Kidney epithelial cell (primary cell): ENCODE results near the gene PDCD7. TPM values are rescaled to one million over a fixed set of nuclear protein-coding genes. Genes with fewer than 3 reads are reported as not detected.

ENCODE experiments used
- DNase-seq: peaks from one replicate; pipeline ENCODE4 v3.0.0-alpha.2; 2010; ENCODE audit warnings: low read depth
- H3K27me3 ChIP-seq: 2 replicates; pipeline ENCODE4 v1.6.0; 2011; ENCODE audit warnings: low read length; ENCODE audit not compliant: control insufficient read depth, insufficient read depth
- H3K36me3 ChIP-seq: 2 replicates; pipeline ENCODE4 v1.5.1; 2011; ENCODE audit warnings: low read length; ENCODE audit not compliant: control insufficient read depth, insufficient read depth
- H3K4me3 ChIP-seq: 2 replicates; pipeline ENCODE4 v1.5.1; 2011; ENCODE audit warnings: low read depth, mild to moderate bottlenecking, control low read depth, low read length
- total RNA-seq: library from RNA; depleted of rRNA; stranded (reverse); fragments of >200 nt; gene quantifications from 2 replicates; pipeline ENCODE4 v1.2.3, GENCODE V29; 2015
- TF ChIP-seq, protein P1 (sequence below): IDR thresholded peaks from 2 replicates; pipeline ENCODE4 v1.5.1; 2011; ENCODE audit warnings: mild to moderate bottlenecking, moderate library complexity, low read length, control low read depth, inconsistent platforms; ENCODE audit not compliant: insufficient read depth, poor library complexity, severe bottlenecking

PDCD7 gene
- total RNA-seq, 1 donor from 2014 or later, result 25.6 TPM

DNA sequence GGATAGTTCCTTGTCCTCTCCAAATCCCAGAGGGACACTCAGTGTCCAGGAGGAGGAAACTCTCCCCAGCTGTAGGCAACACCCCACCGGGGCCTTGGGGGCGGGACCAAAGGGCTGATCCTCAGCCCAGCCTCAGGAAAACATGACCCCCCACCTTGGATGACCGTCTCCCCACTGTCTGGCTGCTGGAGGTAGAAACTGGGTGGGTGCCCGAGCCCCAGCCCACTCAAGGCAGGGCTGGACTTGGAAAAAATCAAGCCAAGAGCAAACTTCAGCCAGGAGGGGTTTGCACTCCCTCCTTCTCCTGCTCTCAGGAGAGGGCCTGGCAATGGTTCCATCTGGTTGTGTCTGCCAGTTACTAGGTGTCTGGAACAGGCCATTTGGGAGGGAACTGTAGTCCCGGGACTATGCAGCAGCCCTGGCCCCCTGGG, 62.2 kb downstream of the PDCD7 start:
- Histone ChIP-seq H3K4me3 (no peak overlapping the region), H3K27me3 (peaks cover 15% of the 10 kb centered on the region), H3K36me3 (no peaks in the 10 kb centered on the region)
- TF ChIP-seq, protein P1, sequence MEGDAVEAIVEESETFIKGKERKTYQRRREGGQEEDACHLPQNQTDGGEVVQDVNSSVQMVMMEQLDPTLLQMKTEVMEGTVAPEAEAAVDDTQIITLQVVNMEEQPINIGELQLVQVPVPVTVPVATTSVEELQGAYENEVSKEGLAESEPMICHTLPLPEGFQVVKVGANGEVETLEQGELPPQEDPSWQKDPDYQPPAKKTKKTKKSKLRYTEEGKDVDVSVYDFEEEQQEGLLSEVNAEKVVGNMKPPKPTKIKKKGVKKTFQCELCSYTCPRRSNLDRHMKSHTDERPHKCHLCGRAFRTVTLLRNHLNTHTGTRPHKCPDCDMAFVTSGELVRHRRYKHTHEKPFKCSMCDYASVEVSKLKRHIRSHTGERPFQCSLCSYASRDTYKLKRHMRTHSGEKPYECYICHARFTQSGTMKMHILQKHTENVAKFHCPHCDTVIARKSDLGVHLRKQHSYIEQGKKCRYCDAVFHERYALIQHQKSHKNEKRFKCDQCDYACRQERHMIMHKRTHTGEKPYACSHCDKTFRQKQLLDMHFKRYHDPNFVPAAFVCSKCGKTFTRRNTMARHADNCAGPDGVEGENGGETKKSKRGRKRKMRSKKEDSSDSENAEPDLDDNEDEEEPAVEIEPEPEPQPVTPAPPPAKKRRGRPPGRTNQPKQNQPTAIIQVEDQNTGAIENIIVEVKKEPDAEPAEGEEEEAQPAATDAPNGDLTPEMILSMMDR, result no peak
- DNase-seq, result no peak

DNA sequence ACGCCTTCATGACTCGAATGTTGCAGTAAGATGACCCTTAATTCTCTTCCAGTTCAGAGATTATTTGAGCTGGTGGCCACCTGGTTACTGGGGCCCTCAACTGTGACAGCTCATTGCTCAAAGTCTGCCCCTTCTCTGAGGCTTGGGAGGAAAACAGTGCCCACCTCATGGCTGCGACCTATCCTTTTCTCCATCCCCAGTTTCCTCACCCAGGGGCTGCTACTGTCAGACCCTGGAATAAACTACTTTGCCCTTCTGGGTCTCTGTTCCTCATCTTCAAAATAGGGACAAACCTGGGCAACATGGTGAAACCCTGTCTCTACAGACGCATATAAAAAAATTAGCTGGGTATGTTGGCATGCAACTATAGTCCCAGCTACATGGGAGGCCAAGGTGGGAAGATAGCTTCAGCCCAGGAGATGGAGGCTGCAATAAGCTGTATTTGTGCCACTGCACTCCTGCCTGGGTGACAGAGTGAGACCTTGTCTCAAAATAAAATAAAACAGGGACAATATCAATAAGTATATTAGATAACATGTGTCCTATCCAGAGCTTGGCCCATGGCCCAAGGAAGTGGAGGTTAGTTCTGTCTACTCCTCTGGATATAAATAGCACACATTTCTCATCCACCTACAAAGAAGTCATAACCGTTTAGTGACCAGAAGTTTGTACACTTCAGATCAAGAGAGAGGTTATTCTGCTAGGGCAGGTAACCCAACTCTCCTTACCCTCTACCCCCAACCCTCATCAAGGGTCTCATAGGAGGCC, 63.6 kb downstream of the PDCD7 start:
- DNase-seq, result no peak
- TF ChIP-seq, protein P1, result no peak
- H3K4me3 ChIP-seq, result no peak overlapping the region
- peaks cover 26% of the 10 kb centered on the region for H3K27me3 ChIP-seq
- H3K36me3 ChIP-seq, result no peaks in the 10 kb centered on the region

DNA sequence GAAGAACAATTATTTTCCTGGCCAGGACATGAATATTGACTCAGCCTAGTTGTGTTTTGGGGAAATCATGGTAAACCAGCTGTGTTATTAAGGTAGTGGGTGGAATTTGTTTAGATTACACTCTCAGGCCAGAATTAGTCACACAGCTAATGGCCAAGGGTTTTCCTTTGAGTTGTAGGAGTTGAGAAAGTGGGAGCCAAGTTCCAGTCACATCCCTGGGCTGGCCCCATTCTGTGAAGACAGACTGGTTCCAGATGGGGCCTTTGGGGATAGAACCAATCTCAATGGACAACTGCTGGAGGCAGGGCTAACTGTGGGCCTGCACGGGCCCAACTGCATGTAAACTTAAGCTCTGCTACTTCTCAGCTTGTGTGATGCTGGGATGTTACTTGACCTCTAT, 64.4 kb downstream of the PDCD7 start:
- Histone ChIP-seq H3K36me3 (no peaks in the 10 kb centered on the region), H3K4me3 (no peak overlapping the region), H3K27me3 (peaks cover 27% of the 10 kb centered on the region)
- DNase-seq, result no peak
- TF ChIP-seq, protein P1, result no peak

DNA sequence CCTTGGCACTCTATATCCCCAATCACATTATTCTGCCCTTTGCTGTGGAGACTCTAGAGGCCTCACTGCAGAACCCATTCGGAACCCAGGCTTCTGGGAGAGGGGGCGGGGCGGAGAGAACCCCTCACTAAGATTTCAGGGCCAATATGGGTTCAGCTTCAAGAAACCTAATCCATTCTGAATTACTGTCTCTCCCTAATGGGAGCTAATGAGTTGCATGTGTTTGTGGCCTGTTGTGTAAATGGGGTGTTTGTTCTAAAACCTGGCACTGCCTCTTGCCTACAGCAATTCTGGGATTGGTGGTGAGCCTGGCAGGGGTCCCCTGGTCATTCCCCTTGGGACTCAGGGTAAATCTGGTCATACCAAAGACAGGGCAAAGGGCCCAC, 65.2 kb downstream of the PDCD7 start:
- no peak overlapping the region for H3K4me3 ChIP-seq
- DNase-seq, result no peak
- TF ChIP-seq, protein P1, result no peak
- no peaks in the 10 kb centered on the region for H3K36me3 ChIP-seq
- peaks cover 31% of the 10 kb centered on the region for H3K27me3 ChIP-seq

DNA sequence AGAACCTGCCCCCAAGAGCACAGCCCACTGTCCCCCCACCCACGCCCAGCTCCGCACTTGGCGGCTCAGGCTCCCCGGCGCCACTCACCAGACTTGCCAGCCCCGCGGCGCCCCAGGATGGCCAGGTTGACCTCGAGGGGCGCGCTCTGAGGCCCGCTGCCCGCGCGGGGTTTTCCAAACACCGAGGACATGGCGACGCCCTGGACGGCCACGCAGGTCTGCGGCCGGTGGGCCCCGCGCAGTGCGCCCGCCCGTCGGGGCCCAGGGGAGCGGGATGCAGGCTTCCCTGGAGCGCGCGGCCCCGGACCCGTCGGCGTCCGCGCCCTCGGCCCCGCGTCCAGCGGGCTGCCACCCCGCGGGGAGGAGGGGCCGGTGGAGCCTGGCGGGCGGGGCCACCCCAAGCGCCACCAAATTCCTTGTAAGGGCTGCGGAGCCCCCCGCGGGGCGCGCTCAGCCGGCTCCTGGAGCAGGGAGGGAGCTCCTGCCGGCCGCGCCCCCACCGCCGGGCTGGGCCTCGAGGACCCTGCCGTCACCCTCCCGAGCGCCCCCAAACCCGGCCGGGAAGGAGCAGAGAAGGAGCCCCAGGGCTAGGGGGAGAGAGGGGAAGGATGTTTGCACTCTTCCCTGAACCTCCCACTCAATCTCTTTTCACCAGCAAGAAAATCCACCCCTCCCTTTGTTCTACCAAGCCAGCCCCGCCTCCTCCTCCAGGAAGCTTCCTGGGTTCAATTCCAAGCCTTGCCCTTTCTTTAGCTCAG, 65.8 kb downstream of the PDCD7 start, which contains the start of gene RASL12:
TSS of gene RASL12 (minus strand) at position 347 of the 758 bp plus-strand sequence. CDS start at position 191, 156 bp downstream.
- H3K36me3 ChIP-seq, result no peaks in the 10 kb centered on the region
- H3K27me3 ChIP-seq, result peaks cover 33% of the 10 kb centered on the region
- no peak for DNase-seq
- TF ChIP-seq, protein P1, result no peak
- no peak within 1 kb of the TSS for H3K4me3 ChIP-seq

Other genes with a start within 250 kb of the PDCD7 start
- 1.9 and 2.4 TPM in 2 replicates for gene ANKDD1A, start 221.9 kb downstream of the PDCD7 start, total RNA-seq
- gene SPG21, start 143.9 kb downstream of the PDCD7 start, total RNA-seq, result 116 and 118 TPM in 2 replicates
- gene MTFMT, start 104.2 kb downstream of the PDCD7 start, total RNA-seq, result 17.3 and 18.5 TPM in 2 replicates
- not detected in 2 replicates for gene SLC51B, start 88.4 kb downstream of the PDCD7 start, total RNA-seq
- gene RASL12, start 65.8 kb downstream of the PDCD7 start, total RNA-seq, result 0.92 TPM in 1 of 2 replicates, not detected in the other
- gene KBTBD13, start 57.1 kb downstream of the PDCD7 start, total RNA-seq, result not detected in 2 replicates
- 0.68 and 1.2 TPM in 2 replicates for gene UBAP1L, start 18.6 kb downstream of the PDCD7 start, total RNA-seq
- gene CLPX, start 51.5 kb upstream of the PDCD7 start, total RNA-seq, result 28.1 and 29.6 TPM in 2 replicates
- not detected in 2 replicates for gene CILP, start 77.7 kb upstream of the PDCD7 start, total RNA-seq
- gene PARP16, start 153.1 kb upstream of the PDCD7 start, total RNA-seq, result 9.2 and 11.8 TPM in 2 replicates
- not detected in 2 replicates for gene RNU5A-1, start 162.2 kb upstream of the PDCD7 start, total RNA-seq
- not detected in 2 replicates for gene RNU5B-1, start 170.9 kb upstream of the PDCD7 start, total RNA-seq
- gene IGDCC3, start 244.2 kb upstream of the PDCD7 start, total RNA-seq, result 0.13 and 0.27 TPM in 2 replicates